HepG2 (cell line): ENCODE measurements around the gene SMURF1.

Experiments used
- CHCHD3 ChIP-seq: sonication (generic); formaldehyde crosslinking; IDR thresholded peaks from 2 replicates; pipeline ENCODE4 v1.8.0; 2022; ENCODE audit warnings: mild to moderate bottlenecking, missing genetic modification reagents, moderate library complexity
- ERF ChIP-seq: IDR thresholded peaks from 2 replicates; pipeline ENCODE4 v1.6.1; 2018; ENCODE audit warnings: missing biosample characterization, missing genetic modification reagents
- POLR2A ChIP-seq, 2 experiments: IDR thresholded peaks; 2 replicates each; pipeline ENCODE4 v1.6.1; 2011; ENCODE audit warnings: low read depth in 2 of 2, low read length in 2 of 2, mild to moderate bottlenecking in 1 of 2, moderate library complexity in 1 of 2; ENCODE audit not compliant: insufficient read depth in 1 of 2
- RBFOX2 ChIP-seq: fragments of 200-400 bp; formaldehyde crosslinking; IDR thresholded peaks from 2 replicates; pipeline ENCODE4 v1.6.1; 2017; ENCODE audit warnings: low read depth, mild to moderate bottlenecking, low read length
- ZNF430 ChIP-seq: sonication (generic); formaldehyde crosslinking; IDR thresholded peaks from 2 replicates; pipeline ENCODE4 v1.9.0; 2021; ENCODE audit warnings: mild to moderate bottlenecking, missing genetic modification reagents
- ZNF792 ChIP-seq: IDR thresholded peaks from 2 replicates; pipeline ENCODE4 v1.6.1; 2016
- TF ChIP-seq, protein P1 (sequence below): IDR thresholded peaks from 2 replicates; pipeline ENCODE4 v1.6.1; 2016; ENCODE audit warnings: low read depth, missing genetic modification reagents, missing compliant biosample characterization
- TF ChIP-seq, protein P2 (sequence below): sonication (generic); formaldehyde crosslinking; IDR thresholded peaks from 2 replicates; pipeline ENCODE4 v1.4.0; 2020; ENCODE audit warnings: mild to moderate bottlenecking, missing genetic modification reagents
- TF ChIP-seq, protein P3 (sequence below): sonication (generic); formaldehyde crosslinking; IDR thresholded peaks from 2 replicates; pipeline ENCODE4 v1.8.1; 2023; ENCODE audit warnings: missing genetic modification reagents, inconsistent platforms, borderline replicate concordance
- TF ChIP-seq, protein P4 (sequence below): sonication (generic); formaldehyde crosslinking; IDR thresholded peaks from 2 replicates; pipeline ENCODE4 v1.9.0; 2021; ENCODE audit warnings: missing genetic modification reagents, mild to moderate bottlenecking, borderline replicate concordance
- TF ChIP-seq, protein P5 (sequence below): sonication (generic); formaldehyde crosslinking; IDR thresholded peaks from 2 replicates; pipeline ENCODE4 v1.5.0; 2020; ENCODE audit warnings: mild to moderate bottlenecking, missing genetic modification reagents, moderate library complexity

DNA sequence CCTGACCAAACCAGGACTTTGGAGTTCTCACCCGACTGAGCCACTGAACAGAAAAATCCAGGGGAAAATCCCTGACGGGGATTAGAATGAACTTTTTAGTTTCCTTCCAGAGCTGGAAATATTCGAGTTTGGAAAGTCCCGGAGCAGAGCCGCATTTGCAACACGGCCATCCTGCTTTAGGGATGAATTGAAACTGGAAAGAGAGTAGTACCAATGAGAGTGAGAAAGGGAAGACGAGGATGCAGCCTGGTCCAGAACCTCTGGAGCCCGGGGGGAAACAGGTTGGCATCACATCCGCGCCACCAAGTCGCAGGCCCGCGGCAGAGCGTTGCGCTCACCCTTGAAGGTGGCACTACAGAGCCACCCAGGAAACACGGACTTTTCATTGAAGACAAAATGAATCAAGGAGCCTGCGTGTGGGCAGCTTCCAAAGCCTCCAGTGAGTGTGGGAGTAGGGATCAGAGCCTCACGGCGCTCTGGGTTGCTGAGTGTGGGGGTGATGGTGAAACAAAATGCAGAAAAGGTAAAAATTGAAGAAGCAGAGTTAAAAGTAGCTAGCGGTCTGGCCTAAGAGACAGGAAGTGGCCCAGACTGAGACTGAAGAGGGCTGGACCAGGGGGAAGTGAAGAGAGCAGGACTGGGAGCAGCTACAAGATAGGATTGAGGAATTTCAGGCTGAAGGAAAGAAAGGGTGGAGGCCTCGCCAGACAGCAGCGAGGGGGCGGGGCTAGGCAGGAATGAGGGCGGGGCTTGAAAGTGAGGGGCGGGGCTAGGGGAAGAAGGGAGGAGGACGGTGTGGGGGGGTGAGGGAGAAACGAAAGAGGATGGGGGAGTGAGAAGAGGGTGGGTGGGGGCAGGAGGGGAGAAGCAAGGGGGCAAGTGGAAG, 1.8 kb downstream of the SMURF1 start:
- TF ChIP-seq RBFOX2 (0 out of 2 replicates have a peak, but pooled peaks have one; percentile 25), POLR2A (IDR thresholded peaks at IDR 0.05; ENCODE audit: insufficient read depth in 1 of 2, low read depth in 2 of 2, low read length in 2 of 2) (no peak), CHCHD3 (CRISPR knock-in tag) (no peak), ZNF792 (CRISPR knock-in tag) (no peak), ERF (CRISPR knock-in tag) (no peak), ZNF430 (CRISPR knock-in tag) (no peak)
- TF ChIP-seq, protein P1, sequence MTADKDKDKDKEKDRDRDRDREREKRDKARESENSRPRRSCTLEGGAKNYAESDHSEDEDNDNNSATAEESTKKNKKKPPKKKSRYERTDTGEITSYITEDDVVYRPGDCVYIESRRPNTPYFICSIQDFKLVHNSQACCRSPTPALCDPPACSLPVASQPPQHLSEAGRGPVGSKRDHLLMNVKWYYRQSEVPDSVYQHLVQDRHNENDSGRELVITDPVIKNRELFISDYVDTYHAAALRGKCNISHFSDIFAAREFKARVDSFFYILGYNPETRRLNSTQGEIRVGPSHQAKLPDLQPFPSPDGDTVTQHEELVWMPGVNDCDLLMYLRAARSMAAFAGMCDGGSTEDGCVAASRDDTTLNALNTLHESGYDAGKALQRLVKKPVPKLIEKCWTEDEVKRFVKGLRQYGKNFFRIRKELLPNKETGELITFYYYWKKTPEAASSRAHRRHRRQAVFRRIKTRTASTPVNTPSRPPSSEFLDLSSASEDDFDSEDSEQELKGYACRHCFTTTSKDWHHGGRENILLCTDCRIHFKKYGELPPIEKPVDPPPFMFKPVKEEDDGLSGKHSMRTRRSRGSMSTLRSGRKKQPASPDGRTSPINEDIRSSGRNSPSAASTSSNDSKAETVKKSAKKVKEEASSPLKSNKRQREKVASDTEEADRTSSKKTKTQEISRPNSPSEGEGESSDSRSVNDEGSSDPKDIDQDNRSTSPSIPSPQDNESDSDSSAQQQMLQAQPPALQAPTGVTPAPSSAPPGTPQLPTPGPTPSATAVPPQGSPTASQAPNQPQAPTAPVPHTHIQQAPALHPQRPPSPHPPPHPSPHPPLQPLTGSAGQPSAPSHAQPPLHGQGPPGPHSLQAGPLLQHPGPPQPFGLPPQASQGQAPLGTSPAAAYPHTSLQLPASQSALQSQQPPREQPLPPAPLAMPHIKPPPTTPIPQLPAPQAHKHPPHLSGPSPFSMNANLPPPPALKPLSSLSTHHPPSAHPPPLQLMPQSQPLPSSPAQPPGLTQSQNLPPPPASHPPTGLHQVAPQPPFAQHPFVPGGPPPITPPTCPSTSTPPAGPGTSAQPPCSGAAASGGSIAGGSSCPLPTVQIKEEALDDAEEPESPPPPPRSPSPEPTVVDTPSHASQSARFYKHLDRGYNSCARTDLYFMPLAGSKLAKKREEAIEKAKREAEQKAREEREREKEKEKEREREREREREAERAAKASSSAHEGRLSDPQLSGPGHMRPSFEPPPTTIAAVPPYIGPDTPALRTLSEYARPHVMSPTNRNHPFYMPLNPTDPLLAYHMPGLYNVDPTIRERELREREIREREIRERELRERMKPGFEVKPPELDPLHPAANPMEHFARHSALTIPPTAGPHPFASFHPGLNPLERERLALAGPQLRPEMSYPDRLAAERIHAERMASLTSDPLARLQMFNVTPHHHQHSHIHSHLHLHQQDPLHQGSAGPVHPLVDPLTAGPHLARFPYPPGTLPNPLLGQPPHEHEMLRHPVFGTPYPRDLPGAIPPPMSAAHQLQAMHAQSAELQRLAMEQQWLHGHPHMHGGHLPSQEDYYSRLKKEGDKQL (CRISPR knock-in tag) = no peak
- TF ChIP-seq, protein P2, sequence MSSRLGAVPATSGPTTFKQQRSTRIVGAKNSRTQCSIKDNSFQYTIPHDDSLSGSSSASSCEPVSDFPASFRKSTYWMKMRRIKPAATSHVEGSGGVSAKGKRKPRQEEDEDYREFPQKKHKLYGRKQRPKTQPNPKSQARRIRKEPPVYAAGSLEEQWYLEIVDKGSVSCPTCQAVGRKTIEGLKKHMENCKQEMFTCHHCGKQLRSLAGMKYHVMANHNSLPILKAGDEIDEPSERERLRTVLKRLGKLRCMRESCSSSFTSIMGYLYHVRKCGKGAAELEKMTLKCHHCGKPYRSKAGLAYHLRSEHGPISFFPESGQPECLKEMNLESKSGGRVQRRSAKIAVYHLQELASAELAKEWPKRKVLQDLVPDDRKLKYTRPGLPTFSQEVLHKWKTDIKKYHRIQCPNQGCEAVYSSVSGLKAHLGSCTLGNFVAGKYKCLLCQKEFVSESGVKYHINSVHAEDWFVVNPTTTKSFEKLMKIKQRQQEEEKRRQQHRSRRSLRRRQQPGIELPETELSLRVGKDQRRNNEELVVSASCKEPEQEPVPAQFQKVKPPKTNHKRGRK (CRISPR knock-in tag) = no peak
- TF ChIP-seq, protein P3, sequence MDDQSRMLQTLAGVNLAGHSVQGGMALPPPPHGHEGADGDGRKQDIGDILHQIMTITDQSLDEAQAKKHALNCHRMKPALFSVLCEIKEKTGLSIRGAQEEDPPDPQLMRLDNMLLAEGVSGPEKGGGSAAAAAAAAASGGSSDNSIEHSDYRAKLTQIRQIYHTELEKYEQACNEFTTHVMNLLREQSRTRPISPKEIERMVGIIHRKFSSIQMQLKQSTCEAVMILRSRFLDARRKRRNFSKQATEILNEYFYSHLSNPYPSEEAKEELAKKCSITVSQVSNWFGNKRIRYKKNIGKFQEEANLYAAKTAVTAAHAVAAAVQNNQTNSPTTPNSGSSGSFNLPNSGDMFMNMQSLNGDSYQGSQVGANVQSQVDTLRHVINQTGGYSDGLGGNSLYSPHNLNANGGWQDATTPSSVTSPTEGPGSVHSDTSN (CRISPR knock-in tag) = no peak
- TF ChIP-seq, protein P4, sequence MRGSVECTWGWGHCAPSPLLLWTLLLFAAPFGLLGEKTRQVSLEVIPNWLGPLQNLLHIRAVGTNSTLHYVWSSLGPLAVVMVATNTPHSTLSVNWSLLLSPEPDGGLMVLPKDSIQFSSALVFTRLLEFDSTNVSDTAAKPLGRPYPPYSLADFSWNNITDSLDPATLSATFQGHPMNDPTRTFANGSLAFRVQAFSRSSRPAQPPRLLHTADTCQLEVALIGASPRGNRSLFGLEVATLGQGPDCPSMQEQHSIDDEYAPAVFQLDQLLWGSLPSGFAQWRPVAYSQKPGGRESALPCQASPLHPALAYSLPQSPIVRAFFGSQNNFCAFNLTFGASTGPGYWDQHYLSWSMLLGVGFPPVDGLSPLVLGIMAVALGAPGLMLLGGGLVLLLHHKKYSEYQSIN = no peak
- TF ChIP-seq, protein P5, sequence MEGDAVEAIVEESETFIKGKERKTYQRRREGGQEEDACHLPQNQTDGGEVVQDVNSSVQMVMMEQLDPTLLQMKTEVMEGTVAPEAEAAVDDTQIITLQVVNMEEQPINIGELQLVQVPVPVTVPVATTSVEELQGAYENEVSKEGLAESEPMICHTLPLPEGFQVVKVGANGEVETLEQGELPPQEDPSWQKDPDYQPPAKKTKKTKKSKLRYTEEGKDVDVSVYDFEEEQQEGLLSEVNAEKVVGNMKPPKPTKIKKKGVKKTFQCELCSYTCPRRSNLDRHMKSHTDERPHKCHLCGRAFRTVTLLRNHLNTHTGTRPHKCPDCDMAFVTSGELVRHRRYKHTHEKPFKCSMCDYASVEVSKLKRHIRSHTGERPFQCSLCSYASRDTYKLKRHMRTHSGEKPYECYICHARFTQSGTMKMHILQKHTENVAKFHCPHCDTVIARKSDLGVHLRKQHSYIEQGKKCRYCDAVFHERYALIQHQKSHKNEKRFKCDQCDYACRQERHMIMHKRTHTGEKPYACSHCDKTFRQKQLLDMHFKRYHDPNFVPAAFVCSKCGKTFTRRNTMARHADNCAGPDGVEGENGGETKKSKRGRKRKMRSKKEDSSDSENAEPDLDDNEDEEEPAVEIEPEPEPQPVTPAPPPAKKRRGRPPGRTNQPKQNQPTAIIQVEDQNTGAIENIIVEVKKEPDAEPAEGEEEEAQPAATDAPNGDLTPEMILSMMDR = no peak
